HG03139 (cell line): ENCODE data around the gene FGD5.

Source experiments
- ATAC-seq: cut with Tn5 transposase; IDR thresholded peaks from one replicate; pipeline ENCODE4 v1.9.1; 2021; ENCODE audit not compliant: unreplicated experiment

Gene FGD5

GRCh38 chr3:14826069-14826468 is 7.3 kb downstream of the FGD5 start:
- ATAC-seq, result no peak

- no peak for ATAC-seq
These were observed 9.0 kb downstream of the FGD5 start for GRCh38 chr3:14827776-14828175.

- ATAC-seq, result no peak
These were observed 11.0 kb downstream of the FGD5 start for GRCh38 chr3:14829811-14830210.

GRCh38 chr3:14831916-14832450 is 13.2 kb downstream of the FGD5 start:
- no peak for ATAC-seq

GRCh38 chr3:14832975-14833722 is 14.4 kb downstream of the FGD5 start:
- ATAC-seq, result no peak

GRCh38 chr3:14834121-14834520 is 15.4 kb downstream of the FGD5 start:
- ATAC-seq, result no peak

GRCh38 chr3:14834807-14835466 is 16.2 kb downstream of the FGD5 start:
- ATAC-seq, result no peak

GRCh38 chr3:14836049-14836468 is 17.3 kb downstream of the FGD5 start:
- ATAC-seq, result no peak

- ATAC-seq, result no peak
These were observed 18.6 kb downstream of the FGD5 start for GRCh38 chr3:14837186-14837877.

- no peak for ATAC-seq
These were observed 19.1 kb downstream of the FGD5 start for GRCh38 chr3:14837878-14838258.

- no peak for ATAC-seq
These were observed 20.5 kb downstream of the FGD5 start for GRCh38 chr3:14839236-14839635.

- no peak for ATAC-seq
These were observed 23.1 kb downstream of the FGD5 start for GRCh38 chr3:14841836-14842235.

- ATAC-seq, result no peak
These were observed 23.5 kb downstream of the FGD5 start for GRCh38 chr3:14842277-14842676.

GRCh38 chr3:14843321-14843720 is 24.6 kb downstream of the FGD5 start:
- ATAC-seq, result no peak

GRCh38 chr3:14844386-14845170 is 25.8 kb downstream of the FGD5 start:
- no peak for ATAC-seq

- ATAC-seq, result no peak
These were observed 26.4 kb downstream of the FGD5 start for GRCh38 chr3:14845180-14845579.

GRCh38 chr3:14845826-14846225 is 27.1 kb downstream of the FGD5 start:
- no peak for ATAC-seq

GRCh38 chr3:14846226-14846880 is 27.6 kb downstream of the FGD5 start:
- no peak for ATAC-seq

GRCh38 chr3:14847613-14848541 is 29.1 kb downstream of the FGD5 start:
- ATAC-seq, result no peak
